Fibroblast of skin of back (primary cell): Measurements from ENCODE around the gene KRTAP5-5.

ENCODE experiments used
- DNase-seq: peaks from one replicate; pipeline ENCODE4 v3.0.0-alpha.2; 2013

Gene KRTAP5-5

GRCh38 chr11:1679881-1680280 lies 50.3 kb downstream of the KRTAP5-5 start:
- no peak for DNase-seq
